IMR-90 (cell line): Measurements from ENCODE around the gene PAGE2. TPM values are rescaled to one million over a fixed set of nuclear protein-coding genes. Genes with fewer than 3 reads are reported as not detected.

Experiments used
- ATAC-seq: fragments of 200-7000 bp; cut with Tn5 transposase; 2 replicates; pipeline ENCODE4 v1.9.1; 2020; ENCODE audit warnings: low read depth, mild to moderate bottlenecking, moderate library complexity
- BruUV-seq: library from RNA; stranded (reverse); fragments of 400-500 nt; replicated peaks from 2 replicates; lab custom pipeline; 2021; lab: Mats Ljungman, UMichigan
- CTCF ChIA-PET: fragments of 300-600 bp; formaldehyde crosslinking; extraction: SDS; loops from one replicate; lab custom pipeline; 2021; ENCODE audit warnings: antibody characterized with exemption; lab: Yijun Ruan, JAX
- POLR2A ChIA-PET: fragments of 300-600 bp; sonication (Branson Sonifier 250); formaldehyde crosslinking; loops from one replicate; lab custom pipeline; 2022; ENCODE audit warnings: antibody characterized with exemption; ENCODE audit not compliant: unreplicated experiment; lab: Charles Lee
- DNase-seq: peaks from one replicate; pipeline ENCODE4 v3.0.0; 2013
- H2AFZ ChIP-seq: replicated peaks from 2 replicates; pipeline ENCODE3; 2013; ENCODE audit warnings: low read length, mild to moderate bottlenecking; ENCODE audit not compliant: poor library complexity
- H2AK5ac ChIP-seq: 2 replicates; pipeline ENCODE4 v1.6.1; 2013; ENCODE audit warnings: low read depth, low read length, inconsistent platforms
- H2AK9ac ChIP-seq: replicated peaks from 2 replicates; pipeline ENCODE3; 2013; ENCODE audit warnings: mild to moderate bottlenecking, low read depth, low read length, moderate library complexity; ENCODE audit not compliant: poor library complexity
- H2BK120ac ChIP-seq: 2 replicates; pipeline ENCODE4 v1.6.1; 2013; ENCODE audit warnings: low read depth, low read length, inconsistent platforms
- H2BK15ac ChIP-seq: 3 replicates; pipeline ENCODE4 v1.6.1; 2013; ENCODE audit warnings: low read depth, low read length, inconsistent platforms
- H2BK20ac ChIP-seq: 2 replicates; pipeline ENCODE4 v1.6.1; 2013; ENCODE audit warnings: low read depth, mild to moderate bottlenecking, inconsistent platforms, low read length, moderate library complexity
- H2BK5ac ChIP-seq: 2 replicates; pipeline ENCODE4 v1.6.1; 2013; ENCODE audit warnings: mild to moderate bottlenecking, low read depth, low read length, inconsistent platforms; ENCODE audit not compliant: poor library complexity, severe bottlenecking
- H3K14ac ChIP-seq: replicated peaks from 2 replicates; pipeline ENCODE4 v1.6.1; 2013; ENCODE audit warnings: low read depth, low read length, inconsistent platforms
- H3K18ac ChIP-seq: 2 replicates; pipeline ENCODE4 v1.6.1; 2013; ENCODE audit warnings: low read depth, low read length, control low read depth
- H3K23ac ChIP-seq: 2 replicates; pipeline ENCODE4 v1.6.1; 2013; ENCODE audit warnings: low read depth, low read length, inconsistent platforms
- H3K27ac ChIP-seq: 2 replicates; pipeline ENCODE4 v1.5.1; 2013; ENCODE audit warnings: mild to moderate bottlenecking, control low read depth, low read length; ENCODE audit not compliant: insufficient read depth
- H3K27me3 ChIP-seq: 2 replicates; pipeline ENCODE4 v1.6.1; 2013; ENCODE audit warnings: low read length; ENCODE audit not compliant: control insufficient read depth, insufficient read depth
- H3K36me3 ChIP-seq: 2 replicates; pipeline ENCODE4 v1.6.1; 2013; ENCODE audit warnings: low read length, mixed read lengths; ENCODE audit not compliant: control insufficient read depth, insufficient read depth
- H3K4ac ChIP-seq: 2 replicates; pipeline ENCODE4 v1.6.1; 2013; ENCODE audit warnings: low read depth, low read length, inconsistent platforms
- H3K4me1 ChIP-seq: 2 replicates; pipeline ENCODE4 v1.6.1; 2013; ENCODE audit warnings: low read length, mixed read lengths; ENCODE audit not compliant: control insufficient read depth, insufficient read depth
- H3K4me2 ChIP-seq: 2 replicates; pipeline ENCODE4 v1.6.1; 2013; ENCODE audit warnings: low read depth, mild to moderate bottlenecking, control low read depth, low read length, moderate library complexity
- H3K4me3 ChIP-seq: 2 replicates; pipeline ENCODE4 v1.5.1; 2013; ENCODE audit warnings: low read depth, mild to moderate bottlenecking, control low read depth, low read length, moderate library complexity; ENCODE audit not compliant: insufficient read depth
- H3K56ac ChIP-seq: 2 replicates; pipeline ENCODE4 v1.6.1; 2013; ENCODE audit warnings: low read length, inconsistent platforms; ENCODE audit not compliant: insufficient read depth; ENCODE audit errors: extremely low read depth
- H3K79me1 ChIP-seq, 2 experiments: 2 replicates each; pipeline ENCODE4 v1.6.1; 2013; ENCODE audit warnings: low read length in 2 of 2, inconsistent platforms in 1 of 2, low read depth in 1 of 2
- H3K9ac ChIP-seq: 2 replicates; pipeline ENCODE4 v1.6.1; 2013; ENCODE audit warnings: low read depth, low read length, control low read depth
- H3K9me1 ChIP-seq: 2 replicates; pipeline ENCODE4 v1.6.1; 2013; ENCODE audit warnings: low read length, inconsistent platforms; ENCODE audit not compliant: insufficient read depth
- H3K9me3 ChIP-seq: 2 replicates; pipeline ENCODE4 v1.6.1; 2013; ENCODE audit warnings: low read length; ENCODE audit not compliant: control insufficient read depth, insufficient read depth
- H4K20me1 ChIP-seq: 2 replicates; pipeline ENCODE4 v1.6.1; 2013; ENCODE audit warnings: low read length, inconsistent platforms; ENCODE audit not compliant: insufficient read depth
- H4K5ac ChIP-seq: 2 replicates; pipeline ENCODE4 v1.6.1; 2013; ENCODE audit warnings: mild to moderate bottlenecking, low read depth, low read length, control low read depth
- H4K8ac ChIP-seq, 2 experiments: 2 replicates each; pipeline ENCODE4 v1.6.1; 2013; ENCODE audit warnings: low read depth in 2 of 2, low read length in 2 of 2, control low read depth in 1 of 2, inconsistent platforms in 1 of 2
- H4K91ac ChIP-seq: 2 replicates; pipeline ENCODE4 v1.6.1; 2013; ENCODE audit warnings: low read depth, low read length, inconsistent platforms; ENCODE audit not compliant: insufficient read depth
- BHLHE40 ChIP-seq: fragments of 150-350 bp; IDR thresholded peaks from 2 replicates; pipeline ENCODE4 v1.6.1; 2016; ENCODE audit warnings: mild to moderate bottlenecking, low read depth, low read length
- whole genome bisulfite sequencing, 2 experiments: methylation state at CpG; one replicate each; pipeline versions ENCODE4 v1.1.5 to v1.1.7; 2013; ENCODE audit warnings: missing lambda C conversion rate in 2 of 2; ENCODE audit not compliant: insufficient read length in 1 of 2; ENCODE audit errors: extremely low coverage in 2 of 2; 5-methylcytosine and 5-hydroxymethylcytosine counted together
- dilution Hi-C: fragments of 300-500 bp; cut with HindIII; formaldehyde crosslinking; loops from one replicate; pipeline ENCODE4 v1.14.3; 2018; ENCODE audit warnings: low sequenced_read_pairs; ENCODE audit not compliant: unreplicated experiment
- in situ Hi-C: fragments of 300-500 bp; cut with MboI; formaldehyde crosslinking; loops from 3 replicates; pipeline ENCODE4 v1.14.3; 2019; ENCODE audit warnings: low sequenced_read_pairs, inconsistent platforms, mixed read lengths
- intact Hi-C: fragments of 100-400 bp; cut with micrococcal nuclease; formaldehyde crosslinking; loops from 2 replicates; pipeline ENCODE4 v1.10.0; 2022
- polyA plus RNA-seq, 3 experiments: library from polyadenylated mRNA; depleted of rRNA; stranded (reverse); fragments of >200 nt; gene quantifications; 2 replicates each; pipeline ENCODE4 v1.2.3, GENCODE V29; 2012; ENCODE audit warnings: low replicate concordance in 1 of 3
- total RNA-seq: library from RNA; depleted of rRNA; stranded (reverse); fragments of >200 nt; gene quantifications from 2 replicates; pipeline ENCODE4 v1.2.3, GENCODE V29; 2012

The PAGE2 gene
- total and polyA plus RNA-seq, 2 of the 4 experiments (the other 2 are of a cell fraction) = not detected

DNA sequence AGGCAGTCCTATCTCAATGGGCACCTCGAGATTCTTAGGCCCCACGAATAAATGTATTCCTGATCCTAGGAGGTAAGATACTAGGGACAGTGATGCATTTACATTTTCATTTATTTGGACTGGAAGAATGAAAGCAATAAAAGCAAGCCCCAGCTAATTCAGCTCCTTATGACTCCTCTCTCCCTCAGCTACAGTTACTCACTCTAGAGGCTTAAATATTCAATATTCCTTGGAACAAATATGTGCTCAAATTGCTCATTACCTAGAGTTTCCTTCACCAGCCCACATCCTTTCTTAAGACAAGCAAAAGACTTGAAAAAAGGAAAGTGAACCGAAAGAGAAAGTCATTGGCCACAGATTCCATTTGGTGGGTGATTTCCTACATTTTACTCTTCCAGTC, 13.9 kb downstream of the PAGE2 start:
- Histone ChIP-seq H3K4me3 (no peak overlapping the region), H3K36me3 (no peaks in the 10 kb centered on the region), H3K4me2 (no peak overlapping the region), H2AK9ac (no peak overlapping the region), H4K91ac (no peak overlapping the region), H4K20me1 (no peaks in the 10 kb centered on the region), H3K27ac (no peak overlapping the region), H2BK20ac (no peak overlapping the region), H3K14ac (no peak overlapping the region), H3K79me1 (no peaks in the 10 kb centered on the region), H2BK5ac (no peak overlapping the region), H3K9ac (no peak overlapping the region), H4K5ac (no peak overlapping the region), H2BK120ac (no peak overlapping the region), H2BK15ac (no peak overlapping the region), H4K8ac (no peak overlapping the region), H3K9me3 (no peaks in the 10 kb centered on the region), H3K4ac (no peak overlapping the region), H2AK5ac (no peak overlapping the region), H3K4me1 (no peaks in the 10 kb centered on the region), H3K27me3 (peaks cover 4% of the 10 kb centered on the region; the same call in 1 of the 2 replicates), H3K18ac (no peak overlapping the region), H2AFZ (no peak overlapping the region), H3K56ac (no peak overlapping the region), H3K23ac (no peak overlapping the region), H3K9me1 (no peaks in the 10 kb centered on the region)
- dilution Hi-C loops (no loop called here), in situ Hi-C loops (no loop called here), intact Hi-C loops (no loop called here)
- CTCF ChIA-PET = no interaction called here
- POLR2A ChIA-PET = no interaction called here
- no CpG with 5 or more reads among the region's 3 CpGs for WGBS, 2 experiments
- DNase-seq = no peak
- no TSS peak for BruUV-seq
- ATAC-seq = no peak
- TF ChIP-seq BHLHE40 = no peak
